HFFc6 (cell line): ENCODE data around the gene CREB5. TPM values are rescaled to one million over a fixed set of nuclear protein-coding genes. Genes with fewer than 3 reads are reported as not detected.

Source experiments
- DNase-seq: peaks from one replicate; pipeline ENCODE4 v3.0.0-alpha.2; 2018
- H3K27ac Mint-ChIP-seq: 2 replicates; pipeline ENCODE4 v1.8.0; 2020; ENCODE audit warnings: mild to moderate bottlenecking, mixed read lengths
- H3K27me3 Mint-ChIP-seq: 2 replicates; pipeline ENCODE4 v1.8.0; 2021; ENCODE audit warnings: mild to moderate bottlenecking, moderate library complexity, mixed read lengths; ENCODE audit not compliant: insufficient read depth
- H3K36me3 Mint-ChIP-seq: 2 replicates; pipeline ENCODE4 v1.8.0; 2021; ENCODE audit warnings: low read depth, mixed read lengths
- H3K4me1 Mint-ChIP-seq: 2 replicates; pipeline ENCODE4 v1.8.0; 2020; ENCODE audit warnings: low read depth, mixed read lengths
- H3K4me3 Mint-ChIP-seq: 2 replicates; pipeline ENCODE4 v1.8.0; 2020; ENCODE audit warnings: mild to moderate bottlenecking, moderate library complexity, mixed read lengths
- H3K9me3 Mint-ChIP-seq: 2 replicates; pipeline ENCODE4 v1.8.0; 2020; ENCODE audit warnings: mild to moderate bottlenecking, mixed read lengths
- CTCF ChIP-seq: fragments of 200-600 bp; sonication (generic); IDR thresholded peaks from 2 replicates; pipeline ENCODE4 v1.5.0; 2021; ENCODE audit warnings: antibody characterized with exemption, mild to moderate bottlenecking
- total RNA-seq, 6 experiments: library from RNA; stranded (reverse); fragmentation: NEBNext Ultra II Directional; extraction: Animal tissue kit (Norgen Biotek cat#: 25700); gene quantifications; 2 replicates in 1 of 6; 3 replicates in 5 of 6; pipeline ENCODE4 v1.2.3, GENCODE V29; 2021

CREB5 gene
- total RNA-seq, 6 experiments from 2014 or later = 0.60 to 0.90 (median 0.79) TPM

DNA sequence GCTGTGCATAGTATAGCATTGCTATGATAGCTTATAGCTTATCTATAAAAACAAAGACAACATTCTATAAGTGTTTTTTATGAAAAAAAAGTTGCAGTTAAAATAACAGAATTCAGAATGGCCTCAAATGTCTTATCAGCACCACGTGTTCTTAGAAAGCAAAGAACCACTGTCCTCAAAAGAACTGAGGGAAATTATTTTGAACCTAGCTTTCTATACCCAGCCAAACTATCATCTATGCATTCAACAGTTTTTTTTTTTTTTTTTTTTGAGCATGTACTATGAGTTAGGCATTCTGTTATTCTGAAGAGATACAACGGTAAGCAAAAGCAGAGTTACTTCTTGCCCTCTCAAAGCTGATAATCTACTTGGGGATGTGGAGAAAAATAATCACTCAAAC lies 247.8 kb downstream of the CREB5 start:
- H3K27me3 Mint-ChIP-seq = no peaks in the 10 kb centered on the region; the same call in 1 of the 2 replicates

GRCh38 chr7:28661826-28662595 lies 249.7 kb downstream of the CREB5 start:
- Mint-ChIP-seq H3K36me3 (peaks cover 16% of the 10 kb centered on the region), H3K27me3 (no peaks in the 10 kb centered on the region; the same call in 1 of the 2 replicates), H3K27ac (no peak overlapping the region), H3K9me3 (peaks cover 27% of the 10 kb centered on the region), H3K4me1 (no peaks in the 10 kb centered on the region), H3K4me3 (no peak overlapping the region)
- DNase-seq = no peak
- TF ChIP-seq CTCF = no peak

More for the DNA sequence above, 247.8 kb downstream of the CREB5 start:
- no peak for DNase-seq
- Mint-ChIP-seq H3K4me3 (no peak overlapping the region), H3K4me1 (no peaks in the 10 kb centered on the region), H3K9me3 (peaks cover 27% of the 10 kb centered on the region), H3K27ac (no peak overlapping the region), H3K36me3 (peaks cover 16% of the 10 kb centered on the region)
- no peak for TF ChIP-seq CTCF

DNA sequence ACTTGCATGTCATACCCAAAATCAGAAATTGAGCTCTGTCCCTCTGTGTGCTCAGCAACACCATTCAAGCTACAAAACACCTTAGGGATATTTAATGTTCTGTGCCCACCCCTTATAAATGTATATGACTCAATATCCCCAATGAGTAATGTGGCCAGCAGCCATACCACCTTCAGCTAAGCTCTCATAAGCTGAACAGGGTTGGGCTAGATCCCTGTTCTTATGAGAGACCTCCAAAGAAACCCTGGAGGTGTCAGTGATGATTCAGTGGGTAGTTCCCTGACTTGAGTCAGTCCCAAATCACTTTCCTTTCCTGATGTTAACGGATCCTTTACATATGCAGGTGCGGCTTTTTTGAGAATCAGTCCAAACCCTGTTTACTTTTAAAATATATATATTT lies 253.8 kb downstream of the CREB5 start:
- TF ChIP-seq CTCF = no peak
- Mint-ChIP-seq H3K36me3 (peaks cover 7% of the 10 kb centered on the region; the same call in 1 of the 2 replicates), H3K4me1 (no peaks in the 10 kb centered on the region), H3K27ac (no peak overlapping the region), H3K27me3 (no peaks in the 10 kb centered on the region; the same call in 1 of the 2 replicates), H3K9me3 (peaks cover 12% of the 10 kb centered on the region), H3K4me3 (no peak overlapping the region)
- no peak for DNase-seq

DNA sequence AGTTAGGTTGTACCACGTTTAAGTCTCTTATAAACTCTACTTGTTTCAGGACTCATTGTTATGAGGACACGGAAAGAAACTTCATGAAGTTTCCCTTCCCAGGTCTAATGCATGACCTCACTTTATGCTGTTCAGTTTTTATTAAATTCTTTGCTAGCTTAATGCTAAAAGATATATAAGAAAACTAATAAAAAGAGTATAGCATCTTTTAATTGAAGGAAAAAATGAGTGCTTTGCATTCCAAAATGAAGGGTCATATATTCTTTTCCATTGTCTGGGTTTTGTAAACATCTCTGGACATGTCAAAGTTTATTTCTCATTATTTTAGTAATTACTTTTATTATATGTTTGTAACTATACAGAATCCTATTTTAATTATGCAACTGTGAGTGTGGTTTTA lies 255.8 kb downstream of the CREB5 start:
- TF ChIP-seq CTCF = no peak
- no peaks in the 10 kb centered on the region for H3K36me3 Mint-ChIP-seq
- H3K4me3 Mint-ChIP-seq = no peak overlapping the region
- DNase-seq = no peak
- no peaks in the 10 kb centered on the region for H3K4me1 Mint-ChIP-seq
- peaks cover 5% of the 10 kb centered on the region for H3K9me3 Mint-ChIP-seq
- no peaks in the 10 kb centered on the region; the same call in 1 of the 2 replicates for H3K27me3 Mint-ChIP-seq
- no peak overlapping the region for H3K27ac Mint-ChIP-seq

DNA sequence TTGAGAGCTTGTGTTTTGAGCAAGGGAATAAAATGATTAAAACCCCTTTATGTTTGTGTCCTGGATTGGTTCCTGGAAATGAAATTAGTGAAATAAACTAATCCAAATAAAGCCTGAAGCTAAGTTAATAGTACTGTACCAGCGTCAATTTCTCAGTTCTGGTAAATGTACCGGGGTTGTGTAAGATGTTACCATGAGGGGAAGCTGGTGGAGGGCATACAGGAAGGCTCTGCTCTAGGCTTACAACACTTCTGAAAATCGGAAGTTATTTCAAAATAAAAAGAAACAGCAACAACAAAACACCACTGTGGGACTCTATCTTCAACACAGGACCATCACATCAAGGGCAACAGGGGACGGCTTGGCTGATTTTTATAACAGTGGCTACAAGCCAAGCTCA lies 257.0 kb downstream of the CREB5 start:
- no peak for DNase-seq
- no peak for TF ChIP-seq CTCF
- Mint-ChIP-seq H3K27ac (no peak overlapping the region), H3K4me1 (no peaks in the 10 kb centered on the region), H3K36me3 (no peaks in the 10 kb centered on the region), H3K9me3 (no peaks in the 10 kb centered on the region; the same call in 1 of the 2 replicates), H3K4me3 (no peak overlapping the region), H3K27me3 (no peaks in the 10 kb centered on the region; the same call in 1 of the 2 replicates)
